ENCODE data around the gene SNCAIP. TPM values are rescaled to one million over a fixed set of nuclear protein-coding genes. Genes with fewer than 3 reads are reported as not detected.

Gene SNCAIP
- total RNA-seq, 3 donors from 2014 or later: 1.2 to 4.7 (median 2.7) TPM

DNA sequence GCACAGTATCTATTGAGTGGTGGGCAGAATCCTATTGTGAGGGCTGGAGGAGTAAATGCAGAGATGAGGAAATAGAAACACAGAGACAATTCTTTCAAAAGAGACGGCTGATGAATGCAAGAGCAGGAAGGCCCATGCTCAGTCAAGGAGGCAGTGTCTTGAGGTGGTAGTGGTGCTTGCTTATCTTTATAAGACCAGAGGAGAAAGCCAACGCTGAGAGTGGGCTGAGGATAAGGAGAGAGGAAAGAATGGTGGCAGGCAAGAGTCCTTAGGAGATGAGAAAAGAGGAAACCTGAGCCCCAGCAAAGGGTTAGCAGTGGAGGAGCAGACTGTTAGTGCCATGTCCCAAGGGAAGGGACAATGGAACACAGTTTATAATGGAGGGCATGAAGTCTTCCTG is 86.0 kb downstream of the SNCAIP start:
- no peak for TF ChIP-seq CTCF (IDR thresholded peaks at IDR 0.05)
- DNase-seq: no peak
- H3K36me3 ChIP-seq (ENCODE audit: low read depth): no peaks in the 10 kb centered on the region

DNA sequence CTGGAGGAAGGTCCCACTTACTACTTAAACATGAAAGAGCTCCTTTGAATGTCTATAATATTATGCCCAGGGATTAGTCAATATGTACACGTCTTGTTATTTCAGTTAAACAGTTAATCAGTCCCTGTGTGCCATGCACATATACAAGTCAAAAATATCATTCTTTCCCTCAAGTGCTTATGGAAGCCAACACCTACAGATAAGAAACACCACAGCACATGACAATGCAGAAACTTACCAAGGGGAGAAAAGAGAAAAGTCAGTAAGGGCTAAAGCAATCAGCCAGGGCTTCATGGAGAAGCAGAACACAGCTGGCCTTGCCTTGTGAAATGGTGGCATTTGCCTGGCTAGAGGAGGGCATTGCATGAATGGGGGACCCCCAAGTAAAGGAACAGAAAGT is 88.3 kb downstream of the SNCAIP start:
- TF ChIP-seq CTCF (IDR thresholded peaks at IDR 0.05): no peak
- ATAC-seq (no peak), DNase-seq (no peak)
- Histone ChIP-seq H3K9me3 (no peaks in the 10 kb centered on the region), H3K4me3 (no peak overlapping the region), H3K4me1 (ENCODE audit: low read depth) (no peaks in the 10 kb centered on the region), H3K36me3 (ENCODE audit: low read depth) (no peaks in the 10 kb centered on the region)
- intact Hi-C loops (cut with DNase I, micrococcal nuclease): no loop called here

More for the DNA sequence above, 86.0 kb downstream of the SNCAIP start:
- intact Hi-C loops (cut with DNase I, micrococcal nuclease): no loop called here
- H3K4me3 ChIP-seq: no peak overlapping the region
- no peaks in the 10 kb centered on the region for H3K4me1 ChIP-seq (ENCODE audit: low read depth)
- no peak for ATAC-seq
- no peaks in the 10 kb centered on the region for H3K9me3 ChIP-seq

DNA sequence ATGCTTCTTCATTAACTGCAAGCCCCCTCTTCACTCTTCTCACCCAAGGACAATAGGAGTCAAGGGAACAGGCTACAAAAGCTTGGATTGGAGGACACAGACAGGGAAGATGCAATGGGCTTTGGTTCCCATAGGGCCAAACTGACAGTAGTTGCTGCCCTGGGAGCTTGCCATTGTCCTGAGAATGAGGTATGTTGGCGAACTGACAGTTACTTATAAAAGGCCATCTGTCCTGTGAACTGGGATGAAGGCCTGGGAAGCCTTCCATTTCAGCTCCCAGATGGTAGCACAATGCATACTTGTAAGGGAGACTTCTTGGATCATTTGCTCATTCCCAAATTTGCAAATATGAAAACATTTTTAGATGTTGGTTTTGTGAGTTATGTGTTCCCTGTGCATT is 88.9 kb downstream of the SNCAIP start:
- no peak for DNase-seq
- ATAC-seq: no peak
- Histone ChIP-seq H3K4me1 (ENCODE audit: low read depth) (no peaks in the 10 kb centered on the region), H3K36me3 (ENCODE audit: low read depth) (no peaks in the 10 kb centered on the region), H3K4me3 (no peak overlapping the region), H3K9me3 (no peaks in the 10 kb centered on the region)
- intact Hi-C loops (cut with DNase I, micrococcal nuclease): no loop called here
- no peak for TF ChIP-seq CTCF (IDR thresholded peaks at IDR 0.05)

- intact Hi-C loops (cut with DNase I, micrococcal nuclease): no loop called here
- TF ChIP-seq CTCF (IDR thresholded peaks at IDR 0.05): no peak
- Histone ChIP-seq H3K4me3 (no peak overlapping the region), H3K36me3 (ENCODE audit: low read depth) (no peaks in the 10 kb centered on the region), H3K9me3 (no peaks in the 10 kb centered on the region), H3K4me1 (ENCODE audit: low read depth) (no peaks in the 10 kb centered on the region)
- no peak for ATAC-seq
- no peak for DNase-seq
Observed at GRCh38 chr5:122401976-122402725, 90.1 kb downstream of the SNCAIP start.

GRCh38 chr5:122402955-122403685 is 91.1 kb downstream of the SNCAIP start:
- ATAC-seq: no peak
- intact Hi-C loops (cut with DNase I, micrococcal nuclease): no loop called here
- no peaks in the 10 kb centered on the region for H3K4me1 ChIP-seq (ENCODE audit: low read depth)

More at GRCh38 chr5:122402955-122403685, 91.1 kb downstream of the SNCAIP start:
- Histone ChIP-seq H3K9me3 (no peaks in the 10 kb centered on the region), H3K4me3 (no peak overlapping the region), H3K36me3 (ENCODE audit: low read depth) (no peaks in the 10 kb centered on the region)
- DNase-seq: no peak
- no peak for TF ChIP-seq CTCF (IDR thresholded peaks at IDR 0.05)

Measured in mucosa of descending colon (tissue), 3 donors.